Measurements from ENCODE around the gene TTC1.
"Not testable (repeated sequence)": the region's sequence is repeated elsewhere in the genome, so short reads cannot be mapped to it uniquely, and the experiment has no call there.

The TTC1 gene

DNA sequence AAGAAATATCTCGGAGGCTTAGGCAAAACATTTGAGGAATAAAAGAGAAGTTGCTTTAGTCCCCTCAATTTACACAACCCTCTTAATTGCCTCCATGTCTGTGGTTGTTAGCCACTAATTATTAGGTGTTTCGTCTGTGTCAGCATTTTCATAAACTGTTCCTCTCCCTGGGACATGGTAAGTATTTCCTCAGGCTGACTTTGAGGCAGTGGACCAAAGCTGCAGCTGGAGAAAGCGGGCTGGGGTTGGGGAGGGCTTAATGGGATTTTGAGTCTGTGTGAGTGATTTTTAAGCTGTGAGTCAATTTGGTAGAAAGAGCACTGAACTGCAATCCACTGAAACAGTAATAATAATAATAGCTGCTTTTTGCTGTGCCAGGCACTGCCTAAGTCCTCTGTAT is 13.0 kb upstream of the TTC1 start:
- DNase-seq (ENCODE audit: low spot score) = no peak

DNA sequence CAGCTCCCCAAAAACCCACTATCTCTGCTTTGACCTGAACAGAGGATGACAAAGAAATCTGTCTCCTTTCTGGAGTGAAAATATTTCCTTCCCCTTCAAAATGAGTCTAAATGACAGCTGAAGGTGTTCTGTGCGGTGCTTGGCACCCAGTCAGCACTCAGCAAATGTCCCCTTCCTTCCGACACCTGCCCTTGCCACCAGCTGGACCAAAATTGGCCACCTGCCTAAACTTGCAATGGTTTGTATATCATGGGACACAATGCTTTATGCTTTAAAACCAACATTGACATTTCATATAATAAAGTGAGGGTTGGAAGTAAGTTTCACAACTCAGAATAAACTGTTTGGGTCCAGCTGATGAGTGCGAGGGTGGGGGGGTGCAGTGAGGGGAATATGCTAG is 7.5 kb upstream of the TTC1 start:
- DNase-seq (ENCODE audit: low spot score) = no peak

DNA sequence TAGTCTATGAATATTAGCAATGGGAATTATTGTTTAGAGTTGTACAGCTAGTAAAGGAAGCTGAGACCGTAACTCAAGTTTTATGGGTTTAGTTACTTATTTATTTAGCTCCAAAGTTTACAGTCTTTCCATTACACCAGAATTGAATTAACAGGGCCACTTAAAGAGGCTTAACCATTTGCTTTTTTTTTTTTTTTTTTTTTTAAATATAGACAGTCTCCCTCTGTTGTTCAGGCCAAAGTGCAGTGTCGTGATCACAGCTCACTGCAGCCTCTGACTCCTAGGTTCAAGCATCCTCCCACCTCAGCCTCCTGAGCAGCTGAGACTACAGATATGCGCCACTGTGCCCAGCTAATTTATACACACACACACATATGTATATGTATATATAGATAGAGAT is 1.4 kb upstream of the TTC1 start:
- no peak for DNase-seq (ENCODE audit: low spot score)

DNA sequence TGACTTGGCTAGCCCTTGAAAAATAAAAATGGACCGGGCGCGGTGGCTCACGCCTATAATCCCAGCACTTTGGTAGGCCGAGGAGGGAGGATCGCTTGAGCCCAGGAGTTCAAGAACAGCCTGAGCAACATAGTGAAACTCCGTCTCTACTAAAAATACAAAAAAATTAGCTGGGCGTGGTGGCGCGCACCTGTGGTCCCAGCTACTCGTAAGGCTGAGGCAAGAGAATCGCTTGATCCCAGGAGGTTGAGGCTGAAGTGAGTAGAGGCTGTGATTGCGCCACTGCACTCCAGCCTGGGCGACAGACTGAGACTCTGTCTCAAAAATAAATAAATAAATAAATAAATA is 436 bp upstream of the TTC1 start:
- DNase-seq (ENCODE audit: low spot score) = not testable (repeated sequence)

DNA sequence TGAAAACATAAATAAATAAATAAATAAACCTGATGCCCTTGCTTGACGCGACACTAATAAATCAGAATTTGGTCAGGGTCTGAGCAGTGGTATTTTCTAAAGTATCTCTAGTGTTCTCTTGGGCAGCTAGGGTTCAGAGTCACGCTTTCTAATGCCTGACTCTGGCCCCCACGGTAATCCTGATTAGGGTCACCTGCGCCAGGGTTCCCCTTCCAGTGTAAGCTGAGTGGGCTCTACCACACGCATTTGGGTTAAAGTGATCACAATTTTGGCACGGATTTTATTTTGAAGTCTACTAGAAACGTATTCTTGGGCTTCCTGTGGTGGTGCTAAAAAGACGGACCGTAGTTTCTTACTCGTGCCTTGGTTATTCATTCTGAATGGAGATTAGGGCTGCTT is 651 bp downstream of the TTC1 start:
- DNase-seq (ENCODE audit: low spot score) = peak; percentile 14

DNA sequence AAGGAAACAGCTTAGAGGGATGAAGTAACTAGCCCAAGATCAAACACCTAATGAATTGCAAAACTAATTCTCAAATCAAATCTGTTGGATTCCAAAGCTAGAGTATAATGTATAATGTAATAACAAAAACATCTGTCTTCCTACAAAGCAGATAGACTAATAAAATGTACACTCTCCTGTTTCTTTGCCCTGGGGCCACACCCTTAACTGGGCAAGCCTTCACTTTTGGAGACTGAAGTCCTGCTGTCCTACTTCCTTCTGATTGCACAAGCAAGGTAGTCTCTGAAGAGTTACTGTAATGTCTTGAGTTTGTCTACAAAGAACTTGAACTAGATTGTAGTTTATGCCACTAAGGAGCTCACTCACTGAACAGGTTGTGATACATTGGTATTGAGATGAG is 2.5 kb downstream of the TTC1 start:
- DNase-seq (ENCODE audit: low spot score) = no peak

DNA sequence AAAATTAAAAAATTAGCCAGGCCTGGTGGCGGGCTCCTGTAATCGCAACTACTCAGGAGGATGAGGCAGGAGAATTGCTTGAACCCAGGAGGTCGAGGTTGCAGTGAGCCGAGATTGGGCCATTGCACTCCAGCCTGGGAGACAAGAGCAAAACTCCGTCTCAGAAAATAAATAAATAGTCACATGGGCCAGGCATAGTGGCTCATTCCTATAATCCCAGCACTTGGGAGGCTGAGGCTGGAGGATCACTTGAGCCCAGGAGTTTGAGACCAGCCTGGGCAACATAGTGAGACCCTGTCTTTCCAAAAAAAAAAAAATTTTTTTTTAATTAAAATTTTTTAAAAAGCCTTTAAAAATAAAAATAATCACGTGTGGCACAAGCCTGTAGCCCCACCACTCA is 5.3 kb downstream of the TTC1 start:
- not testable (repeated sequence) for DNase-seq (ENCODE audit: low spot score)

DNA sequence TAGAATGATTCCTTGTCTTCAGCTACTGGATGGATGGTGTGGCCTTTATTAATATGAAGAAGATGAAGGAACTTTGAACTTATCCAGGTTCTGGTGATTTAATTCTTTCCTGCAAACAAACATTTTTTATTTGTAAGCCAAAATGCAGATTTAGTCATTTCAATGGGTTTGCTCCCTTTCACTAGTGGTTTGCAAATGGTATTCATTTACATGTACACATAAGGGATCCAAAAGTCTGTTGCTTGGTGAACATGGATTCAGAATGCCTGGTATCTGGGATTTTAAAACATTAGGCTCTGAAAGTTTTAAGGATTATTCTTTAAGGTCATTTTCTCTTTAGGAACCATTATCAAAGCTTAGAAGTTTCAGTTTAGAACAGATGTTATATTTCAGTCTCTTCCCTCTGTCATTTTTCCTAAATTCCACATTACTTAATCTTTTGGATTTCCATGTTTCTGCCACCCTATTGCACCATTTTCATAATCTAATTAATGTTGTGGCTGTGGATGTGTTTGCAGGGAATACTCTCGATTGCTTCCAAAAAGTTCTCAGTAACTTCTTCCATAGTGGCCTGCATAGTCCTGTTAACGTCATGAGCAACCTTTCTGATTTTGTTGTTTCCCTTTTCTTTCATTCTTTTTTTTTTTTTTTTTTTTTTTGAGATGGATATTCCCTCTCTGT is 10.1 kb downstream of the TTC1 start:
- no peak for DNase-seq (ENCODE audit: low spot score)

DNA sequence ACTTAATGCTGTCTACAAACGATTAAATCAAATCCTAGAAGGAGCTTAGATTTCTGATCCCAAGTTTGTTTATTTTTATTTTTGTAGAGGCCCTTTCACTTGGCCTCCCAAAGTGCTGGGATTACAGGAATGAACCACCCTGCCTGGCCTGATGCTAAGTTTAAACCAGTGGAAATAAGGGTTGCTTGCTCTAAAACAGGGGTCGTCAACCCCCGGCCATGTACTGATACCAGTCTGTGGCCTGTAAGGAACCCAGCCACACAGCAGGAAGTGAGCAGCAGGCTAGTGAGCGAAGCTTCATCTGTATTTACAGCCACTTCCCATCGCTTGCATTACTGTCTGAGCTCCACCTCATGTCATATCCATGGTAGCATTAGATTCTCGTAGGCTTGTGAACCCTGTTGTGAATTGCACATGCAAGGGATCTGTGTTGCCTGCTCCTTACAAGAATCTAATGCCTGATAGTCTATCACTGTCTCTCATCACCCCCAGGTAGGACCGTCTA is 11.4 kb downstream of the TTC1 start:
- DNase-seq (ENCODE audit: low spot score) = no peak

DNA sequence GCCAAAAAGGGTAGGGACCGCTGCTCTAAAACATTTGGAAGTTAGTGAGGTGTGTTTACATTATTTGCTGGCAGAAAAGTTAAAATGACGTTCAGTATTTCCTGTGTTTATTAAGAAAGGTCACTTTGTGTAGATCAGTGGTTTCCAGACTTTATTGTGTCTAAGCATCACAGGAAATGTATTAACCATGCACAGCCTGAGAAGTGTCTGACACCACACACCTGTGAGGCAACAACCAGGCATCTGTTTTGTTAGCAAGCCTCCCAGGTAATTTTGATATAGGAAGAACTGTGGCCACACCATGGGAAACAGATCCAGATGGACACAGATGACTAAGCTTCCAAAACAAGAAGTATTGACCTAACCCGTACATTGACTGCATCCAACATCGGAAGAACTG is 12.0 kb downstream of the TTC1 start:
- DNase-seq (ENCODE audit: low spot score) = no peak

DNA sequence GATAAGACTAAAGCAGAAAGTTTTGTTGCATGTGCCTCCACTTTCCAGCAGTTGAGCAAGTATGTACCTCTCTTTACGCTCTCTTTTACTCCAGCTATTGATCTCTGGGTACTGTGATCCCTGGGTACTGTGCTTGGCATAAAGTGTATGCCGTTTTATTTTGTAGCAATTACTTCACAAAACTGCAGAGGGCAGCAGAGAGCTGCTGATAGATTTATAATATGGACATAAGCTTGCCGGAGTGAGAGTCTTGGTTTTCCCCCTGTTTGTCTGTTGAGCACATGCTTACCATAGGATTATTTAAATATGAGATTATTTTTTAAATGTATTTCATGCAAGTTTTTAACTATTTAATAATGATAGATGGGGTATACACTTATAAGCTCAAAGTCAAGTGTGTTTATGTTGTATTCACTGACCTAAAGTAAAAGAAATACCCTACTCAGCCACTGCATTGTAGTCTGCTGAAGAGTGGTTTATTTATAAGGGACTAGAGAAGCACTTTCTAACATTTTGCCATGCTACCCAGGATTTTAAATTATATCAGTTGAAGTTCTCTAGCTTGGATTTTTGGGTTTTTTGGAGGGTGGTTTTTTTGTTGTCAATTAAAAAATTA is 13.0 kb downstream of the TTC1 start:
- peak; percentile 82 for DNase-seq (ENCODE audit: low spot score)

DNA sequence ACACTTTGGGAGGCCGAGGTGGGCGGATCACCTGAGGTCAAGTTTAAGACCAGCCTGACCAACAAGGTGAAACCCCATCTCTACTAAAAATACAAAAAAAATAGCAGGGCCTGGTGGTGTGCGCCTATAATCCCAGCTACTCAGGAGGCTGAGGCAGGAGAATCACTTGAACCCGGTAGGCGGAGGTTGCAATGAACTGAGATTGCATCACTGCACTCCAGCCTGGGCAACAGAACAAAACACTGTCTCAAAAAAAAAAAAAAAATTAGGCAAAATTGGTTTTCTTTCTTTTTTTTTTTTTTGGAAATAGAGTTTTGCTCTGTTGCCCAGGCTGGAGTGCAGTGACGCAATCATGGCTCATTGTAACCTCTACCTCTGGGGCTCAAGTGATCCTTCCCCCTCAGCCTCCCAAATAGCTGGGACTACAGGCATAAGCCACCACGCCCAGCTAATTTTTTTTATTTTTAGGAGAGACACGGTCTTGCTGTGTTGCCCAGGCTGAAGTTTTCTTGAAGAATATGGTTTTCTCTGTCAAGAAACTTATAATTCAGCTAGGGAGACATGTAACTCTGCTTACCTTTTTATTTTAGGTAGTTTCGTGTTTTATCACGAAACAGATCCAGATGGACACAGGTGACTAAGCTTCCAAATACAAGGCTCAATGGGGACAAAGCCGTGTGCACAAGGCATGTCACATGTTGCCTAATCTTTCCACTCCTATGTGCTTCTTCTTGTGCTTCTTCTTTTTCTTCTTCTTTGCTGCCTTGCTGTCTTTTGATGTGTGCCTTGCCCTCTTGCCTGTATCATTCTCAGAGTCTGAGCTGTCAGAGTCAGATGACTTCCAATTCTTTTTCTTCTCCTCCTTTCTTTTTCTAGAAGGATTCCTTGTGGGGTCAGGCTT is 14.3 kb downstream of the TTC1 start:
- no peak for DNase-seq (ENCODE audit: low spot score)

DNA sequence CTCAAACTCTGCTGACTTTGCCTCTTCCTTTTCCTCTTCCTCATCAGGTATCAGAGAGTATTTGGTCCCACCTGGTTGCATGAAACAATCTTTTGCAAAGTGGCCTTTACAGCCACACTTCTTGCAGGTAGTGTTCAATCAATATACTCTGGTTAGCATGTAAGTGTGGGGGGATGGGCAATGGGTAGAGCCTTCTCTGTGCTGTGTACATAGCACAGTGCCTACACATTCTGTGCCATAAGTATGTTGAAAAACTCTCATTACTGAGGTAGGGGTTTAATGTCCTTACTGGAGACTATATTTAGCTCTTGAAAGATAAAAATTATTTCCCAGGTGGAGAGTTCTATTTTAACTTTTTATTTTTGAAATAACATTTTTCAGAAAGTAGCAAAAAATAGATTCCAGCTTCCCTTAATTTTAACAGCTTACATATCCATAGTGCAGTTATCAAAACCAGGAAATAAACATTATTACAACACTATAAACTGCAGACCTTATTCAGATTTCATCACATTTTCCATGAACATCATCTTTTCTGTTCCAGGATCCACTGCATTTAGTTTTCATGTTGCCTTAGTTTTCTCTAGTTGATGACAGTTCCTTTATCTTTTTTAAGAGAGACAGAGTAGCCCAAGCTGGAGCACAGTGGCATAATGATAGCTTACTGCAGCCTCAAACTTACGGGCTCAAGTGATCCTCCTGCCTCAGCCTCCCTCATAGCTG is 15.1 kb downstream of the TTC1 start:
- DNase-seq (ENCODE audit: low spot score) = no peak

DNA sequence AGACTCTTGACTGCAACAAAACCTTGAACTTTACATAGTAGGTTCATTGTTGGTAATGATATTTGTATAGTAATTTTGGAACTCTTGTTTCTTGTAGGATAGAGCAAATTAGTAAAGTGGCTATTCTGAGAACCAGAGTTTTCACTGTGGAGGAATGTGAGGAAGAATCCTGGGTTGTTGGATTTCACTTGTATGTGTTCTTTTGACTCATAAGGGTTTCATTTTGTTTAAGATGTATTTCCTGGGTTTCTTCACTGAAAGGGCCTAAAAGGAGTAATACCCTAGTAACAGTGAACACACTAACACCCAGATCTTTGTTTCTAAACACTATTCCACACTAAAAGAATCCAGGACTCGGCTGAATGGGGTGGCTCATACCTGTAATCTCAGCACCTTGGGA is 20.1 kb downstream of the TTC1 start:
- no peak for DNase-seq (ENCODE audit: low spot score)

DNA sequence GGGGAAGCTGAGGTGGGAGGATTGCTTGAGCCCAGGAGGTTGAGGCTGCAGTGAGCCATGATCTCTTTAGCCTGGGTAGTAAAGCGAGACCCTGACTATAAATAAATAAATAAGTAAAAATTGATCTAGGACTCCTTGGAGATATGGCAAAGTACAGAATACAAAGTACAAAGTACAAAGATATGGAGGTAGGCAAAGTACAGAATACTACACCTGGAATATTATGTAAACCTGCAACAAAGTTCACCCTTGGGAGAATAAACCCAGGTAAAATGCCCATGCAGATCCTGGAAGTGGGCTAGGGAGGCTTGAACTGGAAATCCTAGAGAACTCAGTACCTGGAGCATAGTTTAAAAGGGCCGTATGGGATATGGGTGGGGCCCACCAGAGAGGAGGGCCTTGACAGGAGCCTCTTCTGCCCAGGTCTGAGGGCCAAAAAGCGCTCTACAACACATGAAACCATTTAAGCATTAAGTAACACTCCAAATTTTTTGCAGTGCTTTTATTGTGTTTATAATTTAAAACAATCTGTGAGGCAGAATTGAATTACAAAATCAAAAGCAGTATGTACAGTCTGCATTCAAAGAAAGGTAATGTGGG is 20.7 kb downstream of the TTC1 start:
- DNase-seq (ENCODE audit: low spot score) = no peak

DNA sequence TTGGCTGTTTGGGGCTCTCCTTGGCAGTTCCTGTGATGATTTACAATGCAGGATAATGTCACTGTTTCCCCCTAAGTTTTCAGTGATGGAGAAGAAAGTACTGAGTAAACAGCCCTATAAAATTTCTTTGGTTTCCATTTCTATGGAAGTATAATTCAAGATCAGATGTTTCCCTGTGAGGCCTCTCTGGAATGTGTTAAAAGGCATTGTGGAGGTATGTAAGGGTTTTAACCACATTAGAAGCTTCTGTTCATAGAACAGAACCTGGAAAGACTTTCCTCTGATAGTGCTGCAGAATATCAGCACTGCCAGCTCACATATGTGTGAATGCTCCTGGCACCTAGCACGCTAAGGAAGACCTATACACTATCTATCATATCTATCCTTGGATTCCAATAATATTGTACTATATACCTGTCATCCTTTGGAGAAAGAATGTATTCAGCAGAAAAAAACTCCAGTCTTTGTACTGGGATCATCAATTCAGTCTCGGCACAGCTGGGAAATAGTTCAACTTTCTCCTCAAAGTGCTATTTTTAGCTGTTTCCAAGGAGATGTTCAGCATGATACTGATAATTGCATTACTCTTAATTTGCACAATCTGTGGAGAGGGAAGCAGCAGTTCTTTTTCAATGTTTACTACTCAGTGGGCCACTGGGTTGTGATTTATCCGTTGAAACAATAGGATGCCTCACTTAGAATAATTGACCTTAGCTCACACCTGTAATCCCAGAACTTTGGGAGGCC is 21.9 kb downstream of the TTC1 start:
- DNase-seq (ENCODE audit: low spot score) = no peak

DNA sequence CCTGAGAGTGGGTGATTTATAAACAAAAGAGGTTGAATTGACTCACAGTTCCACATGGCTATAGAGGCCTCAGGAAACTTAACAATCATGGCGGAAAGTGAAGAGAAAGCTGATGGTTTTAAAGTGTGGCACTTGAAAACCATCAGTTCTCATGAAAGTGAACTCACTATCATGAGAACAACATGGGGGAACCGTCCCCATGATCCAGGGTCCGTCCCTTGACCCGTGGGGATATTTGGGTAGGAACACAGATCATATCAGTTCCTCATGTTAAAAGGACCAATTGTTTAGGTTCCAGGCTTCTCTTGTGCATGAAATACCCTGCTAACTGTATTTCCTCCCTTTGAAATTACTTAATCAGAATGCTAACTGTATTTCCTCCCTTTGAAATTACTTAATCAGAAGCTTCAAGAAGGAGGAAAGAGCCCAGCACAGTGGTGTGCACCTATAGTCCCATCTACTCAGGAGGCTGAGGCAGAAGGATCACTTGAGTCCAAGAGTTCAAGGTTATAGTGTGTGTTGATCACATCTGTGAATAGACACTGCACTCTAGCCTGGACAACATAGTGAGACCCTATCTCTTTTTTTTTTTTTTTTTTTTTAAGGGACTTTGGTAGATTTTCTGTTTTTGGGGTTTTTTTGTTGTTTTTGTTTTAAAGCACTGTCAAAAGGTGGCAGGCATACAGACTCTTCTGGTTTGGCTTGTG is 24.8 kb downstream of the TTC1 start:
- no peak for DNase-seq (ENCODE audit: low spot score)

DNA sequence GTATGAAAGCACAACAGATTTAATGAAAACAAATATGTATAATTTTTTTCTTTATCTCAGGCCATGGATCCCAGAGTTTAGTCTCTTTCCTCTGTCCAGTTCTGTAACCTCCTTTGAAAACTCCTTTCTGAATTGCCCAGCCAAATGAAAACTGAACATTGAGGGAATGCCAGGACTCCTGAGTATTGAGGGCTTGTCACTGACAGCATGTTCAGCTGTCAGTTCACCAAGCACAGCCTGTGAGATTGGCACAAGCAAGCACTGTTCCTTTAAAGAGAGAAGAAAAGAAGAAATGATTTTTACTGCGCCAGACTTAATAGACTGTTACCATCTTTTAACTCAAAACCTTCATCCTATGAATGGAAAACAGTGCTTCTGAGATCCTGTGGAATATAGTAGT is 27.3 kb downstream of the TTC1 start:
- peak; percentile 53 for DNase-seq (ENCODE audit: low spot score)

DNA sequence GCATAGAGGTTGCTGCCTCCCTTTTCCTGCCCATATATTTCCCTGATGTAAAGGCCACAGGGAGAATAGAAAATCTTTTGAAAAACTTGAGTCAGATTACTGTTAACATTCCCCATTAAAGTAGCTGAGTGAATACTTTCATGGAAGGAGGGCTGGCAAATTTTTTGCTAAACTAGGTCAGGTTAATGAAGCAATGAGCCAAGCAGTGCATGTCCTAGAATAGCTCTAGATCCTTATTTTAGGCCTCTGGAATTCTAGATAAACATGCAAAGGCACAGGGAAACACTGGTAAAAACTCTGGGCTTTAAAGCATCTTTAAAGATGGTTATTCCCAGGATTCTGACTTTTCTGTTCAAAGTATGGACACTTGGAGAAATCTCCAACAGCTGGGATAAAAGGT is 27.9 kb downstream of the TTC1 start:
- DNase-seq (ENCODE audit: low spot score) = no peak

DNA sequence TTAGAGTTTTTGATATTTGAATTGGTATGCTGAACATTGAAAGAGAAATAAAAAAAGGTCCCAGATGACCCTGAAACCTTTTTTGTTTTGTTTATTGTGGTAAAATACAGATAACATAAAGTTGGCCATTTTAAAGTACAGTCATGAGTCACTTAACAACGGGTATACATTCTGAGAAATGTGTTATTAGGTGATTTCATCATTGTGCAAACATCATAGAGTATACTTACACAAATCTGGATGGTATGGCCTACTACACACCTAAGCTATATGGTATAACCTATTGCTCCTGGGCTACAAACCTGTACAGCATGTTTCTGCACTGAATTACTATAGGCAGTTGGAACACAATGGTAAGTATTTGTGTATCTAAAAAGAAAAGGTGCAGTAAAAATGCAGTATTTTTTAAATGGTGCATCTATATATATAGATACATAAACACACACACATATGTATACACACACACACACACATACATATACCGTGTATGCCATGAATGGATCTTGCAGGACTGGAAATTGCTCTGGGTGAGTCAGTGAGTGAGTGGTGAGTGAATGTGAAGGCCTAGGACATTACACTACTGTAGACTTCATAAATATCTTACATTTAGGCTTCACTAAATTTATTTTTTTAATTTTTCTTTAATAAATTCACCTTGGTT is 31.0 kb downstream of the TTC1 start:
- DNase-seq (ENCODE audit: low spot score) = no peak

Data from pons (tissue), 1 donor.